MM.1S (cell line): ENCODE data around the gene PDYN.

ENCODE experiments used
- DNase-seq: peaks from one replicate; pipeline ENCODE4 v3.0.0-alpha.2; 2015
- H2AFZ ChIP-seq: fragments of 300-600 bp; sonication (generic); 2 replicates; pipeline ENCODE4 v1.6.0; 2016; ENCODE audit warnings: antibody characterized with exemption, low read length
- H3F3A ChIP-seq: fragments of 300-600 bp; sonication (generic); 2 replicates; pipeline ENCODE4 v1.6.1; 2016; ENCODE audit warnings: mild to moderate bottlenecking, antibody characterized with exemption, low read length, moderate library complexity, mixed read lengths; ENCODE audit not compliant: insufficient read depth
- H3K27ac ChIP-seq: fragments of 300-600 bp; sonication (generic); 2 replicates; pipeline ENCODE4 v1.5.1; 2016; ENCODE audit warnings: mild to moderate bottlenecking, low read length
- H3K27me3 ChIP-seq: fragments of 300-600 bp; sonication (generic); replicated peaks from 2 replicates; pipeline ENCODE4 v1.6.0; 2016; ENCODE audit warnings: low read length; ENCODE audit not compliant: insufficient read depth
- H3K36me3 ChIP-seq: fragments of 300-600 bp; sonication (generic); replicated peaks from 2 replicates; pipeline ENCODE4 v1.6.1; 2016; ENCODE audit warnings: mild to moderate bottlenecking, low read length, mixed read lengths; ENCODE audit not compliant: insufficient read depth
- H3K4me1 ChIP-seq: fragments of 300-600 bp; sonication (generic); 2 replicates; pipeline ENCODE4 v1.6.1; 2016; ENCODE audit warnings: low read length, mixed read lengths
- H3K4me2 ChIP-seq: fragments of 300-600 bp; sonication (generic); 2 replicates; pipeline ENCODE4 v1.6.0; 2016; ENCODE audit warnings: low read depth, low read length
- H3K4me3 ChIP-seq: fragments of 300-600 bp; sonication (generic); 2 replicates; pipeline ENCODE4 v1.5.1; 2016; ENCODE audit warnings: low read length, mixed read lengths
- H3K79me2 ChIP-seq: fragments of 300-600 bp; sonication (generic); 2 replicates; pipeline ENCODE4 v1.6.1; 2016; ENCODE audit warnings: mixed run types, low read length, mixed read lengths
- H3K9ac ChIP-seq: fragments of 300-600 bp; sonication (generic); 2 replicates; pipeline ENCODE4 v1.6.1; 2016; ENCODE audit warnings: low read length, mixed read lengths
- H3K9me2 ChIP-seq: fragments of 300-600 bp; sonication (generic); replicated peaks from 2 replicates; pipeline ENCODE4 v1.6.1; 2016; ENCODE audit warnings: mild to moderate bottlenecking, low read length, mixed read lengths; ENCODE audit not compliant: insufficient read depth
- H3K9me3 ChIP-seq: fragments of 300-600 bp; sonication (generic); replicated peaks from 2 replicates; pipeline ENCODE4 v1.6.1; 2016; ENCODE audit warnings: mild to moderate bottlenecking, low read length, mixed read lengths; ENCODE audit not compliant: insufficient read depth
- H4K20me1 ChIP-seq: fragments of 300-600 bp; sonication (generic); 2 replicates; pipeline ENCODE4 v1.6.1; 2016; ENCODE audit warnings: mild to moderate bottlenecking, low read length, moderate library complexity, mixed read lengths; ENCODE audit not compliant: insufficient read depth
- EZH2 ChIP-seq: fragments of 300-600 bp; sonication (generic); optimal IDR thresholded peaks from 2 replicates; pipeline ENCODE3; 2017; ENCODE audit warnings: low read depth, mild to moderate bottlenecking, antibody characterized with exemption, low read length, mixed read lengths
- EZH2phosphoT487 ChIP-seq: fragments of 300-600 bp; sonication (generic); IDR thresholded peaks from 2 replicates; pipeline ENCODE4 v1.6.1; 2018; ENCODE audit warnings: antibody characterized with exemption, low read length
- TF ChIP-seq, protein P1 (sequence below): fragments of 300-600 bp; sonication (generic); IDR thresholded peaks from 2 replicates; pipeline ENCODE4 v1.5.1; 2016; ENCODE audit warnings: antibody characterized with exemption, low read length, mixed read lengths

PDYN gene

DNA sequence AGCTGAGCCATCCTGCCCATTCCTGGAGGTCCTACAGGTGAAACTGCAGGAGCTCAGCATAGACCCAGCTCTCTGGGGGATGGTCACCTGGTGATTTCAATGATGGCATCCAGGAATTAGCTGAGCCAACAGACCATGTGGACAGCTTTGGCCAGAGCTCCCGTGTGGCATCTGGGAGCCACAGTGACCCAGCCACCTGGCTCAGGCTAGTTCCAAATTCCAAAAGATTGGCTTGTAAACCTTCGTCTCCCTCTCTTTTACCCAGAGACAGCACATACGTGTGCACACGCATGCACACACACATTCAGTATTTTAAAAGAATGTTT lies 54.6 kb downstream of the PDYN start:
- no peak overlapping the region for H2AFZ ChIP-seq
- H3K9ac ChIP-seq: no peak overlapping the region
- H3K4me3 ChIP-seq: no peak overlapping the region
- H3K4me1 ChIP-seq: no peaks in the 10 kb centered on the region
- no peaks in the 10 kb centered on the region; the same call in 1 of the 2 replicates for H3K27me3 ChIP-seq
- TF ChIP-seq, protein P1, sequence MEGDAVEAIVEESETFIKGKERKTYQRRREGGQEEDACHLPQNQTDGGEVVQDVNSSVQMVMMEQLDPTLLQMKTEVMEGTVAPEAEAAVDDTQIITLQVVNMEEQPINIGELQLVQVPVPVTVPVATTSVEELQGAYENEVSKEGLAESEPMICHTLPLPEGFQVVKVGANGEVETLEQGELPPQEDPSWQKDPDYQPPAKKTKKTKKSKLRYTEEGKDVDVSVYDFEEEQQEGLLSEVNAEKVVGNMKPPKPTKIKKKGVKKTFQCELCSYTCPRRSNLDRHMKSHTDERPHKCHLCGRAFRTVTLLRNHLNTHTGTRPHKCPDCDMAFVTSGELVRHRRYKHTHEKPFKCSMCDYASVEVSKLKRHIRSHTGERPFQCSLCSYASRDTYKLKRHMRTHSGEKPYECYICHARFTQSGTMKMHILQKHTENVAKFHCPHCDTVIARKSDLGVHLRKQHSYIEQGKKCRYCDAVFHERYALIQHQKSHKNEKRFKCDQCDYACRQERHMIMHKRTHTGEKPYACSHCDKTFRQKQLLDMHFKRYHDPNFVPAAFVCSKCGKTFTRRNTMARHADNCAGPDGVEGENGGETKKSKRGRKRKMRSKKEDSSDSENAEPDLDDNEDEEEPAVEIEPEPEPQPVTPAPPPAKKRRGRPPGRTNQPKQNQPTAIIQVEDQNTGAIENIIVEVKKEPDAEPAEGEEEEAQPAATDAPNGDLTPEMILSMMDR: no peak
- no peak for TF ChIP-seq EZH2phosphoT487
- no peak for TF ChIP-seq EZH2
- H3K9me3 ChIP-seq: no peaks in the 10 kb centered on the region
- H4K20me1 ChIP-seq: no peaks in the 10 kb centered on the region
- no peak overlapping the region for H3K4me2 ChIP-seq
- no peaks in the 10 kb centered on the region for H3F3A ChIP-seq
- no peaks in the 10 kb centered on the region for H3K36me3 ChIP-seq
- H3K79me2 ChIP-seq: no peaks in the 10 kb centered on the region
- no peaks in the 10 kb centered on the region for H3K9me2 ChIP-seq
- DNase-seq: no peak
- H3K27ac ChIP-seq: no peak overlapping the region

DNA sequence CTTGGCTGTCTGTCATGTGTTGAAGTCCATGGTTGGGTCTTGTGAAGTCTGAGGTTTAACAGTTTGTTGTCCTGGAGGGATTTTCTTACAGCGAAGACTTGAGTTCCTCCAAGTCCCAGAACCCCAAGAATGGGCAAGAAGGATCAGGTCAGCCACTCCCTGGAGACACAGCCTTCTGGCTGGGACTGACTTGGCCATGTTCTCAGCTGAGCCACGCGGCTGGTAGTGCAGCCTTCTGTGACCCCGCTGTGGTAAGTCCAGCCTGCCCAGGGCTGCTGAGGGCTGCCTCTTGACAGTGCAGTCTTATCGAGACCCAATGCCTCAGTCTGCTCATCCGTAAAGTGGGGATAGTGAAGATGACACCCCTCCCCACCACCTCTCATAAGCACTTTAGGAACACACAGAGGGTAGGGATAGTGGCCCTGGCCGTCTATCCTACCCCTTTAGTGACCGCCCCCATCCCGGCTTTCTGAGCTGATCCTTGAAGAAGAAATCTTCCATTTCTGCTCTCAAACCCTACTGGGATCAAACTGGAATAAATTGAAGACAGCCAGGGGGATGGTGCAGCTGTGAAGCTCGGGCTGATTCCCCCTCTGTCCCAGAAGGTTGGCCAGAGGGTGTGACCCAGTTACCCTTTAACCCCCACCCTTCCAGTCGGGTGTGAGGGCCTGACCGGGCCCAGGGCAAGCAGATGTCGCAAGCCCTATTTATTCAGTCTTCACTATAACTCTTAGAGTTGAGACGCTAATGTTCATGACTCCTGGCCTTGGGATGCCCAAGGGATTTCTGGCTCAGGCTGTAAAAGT lies 55.2 kb downstream of the PDYN start:
- Histone ChIP-seq H3K4me2 (no peak overlapping the region), H3K4me1 (no peaks in the 10 kb centered on the region), H3K9me2 (no peaks in the 10 kb centered on the region), H3K9me3 (no peaks in the 10 kb centered on the region), H3K4me3 (no peak overlapping the region), H3K79me2 (no peaks in the 10 kb centered on the region), H4K20me1 (no peaks in the 10 kb centered on the region), H3K9ac (no peak overlapping the region), H2AFZ (no peak overlapping the region), H3K27ac (no peak overlapping the region), H3K36me3 (no peaks in the 10 kb centered on the region), H3F3A (no peaks in the 10 kb centered on the region), H3K27me3 (no peaks in the 10 kb centered on the region)
- TF ChIP-seq EZH2phosphoT487: no peak
- TF ChIP-seq EZH2: no peak
- TF ChIP-seq, protein P1: no peak
- no peak for DNase-seq

DNA sequence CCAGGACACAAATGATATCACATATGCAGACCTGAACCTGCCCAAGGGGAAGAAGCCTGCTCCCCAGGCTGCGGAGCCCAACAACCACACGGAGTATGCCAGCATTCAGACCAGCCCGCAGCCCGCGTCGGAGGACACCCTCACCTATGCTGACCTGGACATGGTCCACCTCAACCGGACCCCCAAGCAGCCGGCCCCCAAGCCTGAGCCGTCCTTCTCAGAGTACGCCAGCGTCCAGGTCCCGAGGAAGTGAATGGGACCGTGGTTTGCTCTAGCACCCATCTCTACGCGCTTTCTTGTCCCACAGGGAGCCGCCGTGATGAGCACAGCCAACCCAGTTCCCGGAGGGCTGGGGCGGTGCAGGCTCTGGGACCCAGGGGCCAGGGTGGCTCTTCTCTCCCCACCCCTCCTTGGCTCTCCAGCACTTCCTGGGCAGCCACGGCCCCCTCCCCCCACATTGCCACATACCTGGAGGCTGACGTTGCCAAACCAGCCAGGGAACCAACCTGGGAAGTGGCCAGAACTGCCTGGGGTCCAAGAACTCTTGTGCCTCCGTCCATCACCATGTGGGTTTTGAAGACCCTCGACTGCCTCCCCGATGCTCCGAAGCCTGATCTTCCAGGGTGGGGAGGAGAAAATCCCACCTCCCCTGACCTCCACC lies 56.4 kb downstream of the PDYN start:
- Histone ChIP-seq H3F3A (no peaks in the 10 kb centered on the region), H3K4me1 (no peaks in the 10 kb centered on the region), H3K9me2 (no peaks in the 10 kb centered on the region), H3K9me3 (no peaks in the 10 kb centered on the region), H3K4me2 (no peak overlapping the region), H4K20me1 (no peaks in the 10 kb centered on the region), H3K27ac (no peak overlapping the region), H3K79me2 (no peaks in the 10 kb centered on the region), H2AFZ (no peak overlapping the region), H3K36me3 (no peaks in the 10 kb centered on the region), H3K27me3 (no peaks in the 10 kb centered on the region), H3K4me3 (no peak overlapping the region), H3K9ac (no peak overlapping the region)
- DNase-seq: no peak
- TF ChIP-seq EZH2phosphoT487 (no peak), EZH2 (no peak)
- TF ChIP-seq, protein P1: no peak
